H4 (cell line): Measurements from ENCODE around the gene MPND. TPM values are rescaled to one million over a fixed set of nuclear protein-coding genes. Genes with fewer than 3 reads are reported as not detected.

Experiments used
- DNase-seq: peaks from one replicate; pipeline ENCODE4 v3.0.0-alpha.2; 2015; ENCODE audit warnings: low spot score
- total RNA-seq: library from RNA; depleted of rRNA; stranded (reverse); fragments of >200 nt; shearing (Covaris generic); gene quantifications from 2 replicates; pipeline ENCODE4 v1.2.3, GENCODE V29; 2014

Gene MPND
- total RNA-seq, 1 experiment from 2014 or later = 2.9 TPM

GRCh38 chr19:4365791-4366665 lies 22.7 kb downstream of the MPND start:
- no peak for DNase-seq

- no peak for DNase-seq
Measured at GRCh38 chr19:4366666-4367335, 23.4 kb downstream of the MPND start.

DNA sequence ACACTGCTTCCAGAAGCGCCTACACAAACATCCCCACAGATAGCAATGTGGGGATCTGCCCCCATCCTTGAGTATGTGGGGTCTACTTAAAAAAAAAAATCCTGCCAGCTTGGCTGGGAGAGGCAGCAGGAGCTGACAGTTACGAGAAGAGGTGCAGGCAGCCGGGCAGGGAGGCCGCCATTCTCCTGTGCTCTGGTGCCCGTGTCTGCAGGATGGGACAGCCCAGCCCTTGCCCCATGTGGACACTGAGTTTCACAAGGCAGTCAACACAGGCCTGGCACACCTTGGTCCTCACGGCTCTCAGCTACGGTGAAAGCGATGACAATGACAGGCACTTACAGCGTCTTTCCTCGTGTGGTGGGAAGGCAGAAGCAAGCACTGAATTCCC lies 24.0 kb downstream of the MPND start:
- DNase-seq = no peak

DNA sequence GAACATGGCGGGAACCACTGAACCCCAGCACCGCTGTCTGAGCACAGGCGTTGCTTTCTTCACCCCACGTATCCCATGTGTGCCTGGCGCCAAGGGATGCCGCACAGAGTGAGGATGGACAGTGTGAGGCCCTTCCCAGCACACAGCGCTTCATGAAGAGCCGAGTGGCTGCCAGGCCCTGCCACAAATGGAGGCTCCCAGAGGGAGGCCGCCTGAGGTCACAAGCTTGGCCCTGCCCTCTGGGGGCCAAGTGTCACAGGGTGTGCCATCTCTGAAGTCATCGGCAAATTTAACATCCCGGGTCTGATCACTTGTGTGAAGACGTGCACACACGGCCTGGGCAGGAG lies 24.4 kb downstream of the MPND start:
- no peak for DNase-seq

DNA sequence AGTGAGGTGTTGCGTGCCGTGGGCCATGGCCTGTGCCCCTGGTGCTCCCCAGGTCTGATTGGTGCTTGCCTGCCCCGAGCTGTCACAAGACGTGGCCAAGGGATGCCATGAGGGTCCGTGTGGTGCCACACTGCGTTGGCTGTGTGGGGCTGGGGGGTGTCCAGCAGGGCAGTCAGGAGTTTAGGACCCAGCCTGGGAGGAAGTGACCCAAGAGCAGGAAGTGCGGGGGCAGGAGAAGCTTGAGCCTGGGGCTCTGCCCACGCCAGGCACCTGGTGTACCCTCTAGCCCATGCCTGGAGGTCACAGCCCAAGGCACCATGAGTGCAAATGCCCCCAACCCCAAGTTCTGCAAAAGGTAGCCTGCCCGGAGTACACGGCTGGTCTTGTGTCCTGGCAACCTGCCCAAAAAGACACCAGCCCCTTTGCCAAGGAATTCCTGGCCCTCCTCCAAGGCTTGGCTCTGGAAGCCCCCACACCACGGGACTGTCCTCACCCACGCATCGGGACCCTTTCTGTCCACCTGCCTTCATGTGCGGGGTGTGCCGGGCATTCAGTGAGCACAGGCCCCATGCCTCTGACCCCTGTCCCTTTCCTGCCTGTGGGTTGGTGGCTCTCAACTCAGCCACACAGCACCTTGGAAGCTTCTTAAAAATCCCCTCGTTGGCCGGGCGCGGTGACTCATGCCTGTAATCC lies 24.9 kb downstream of the MPND start:
- no peak for DNase-seq

- peak; percentile 82 for DNase-seq
Measured at GRCh38 chr19:4369109-4369887, 25.9 kb downstream of the MPND start.

DNA sequence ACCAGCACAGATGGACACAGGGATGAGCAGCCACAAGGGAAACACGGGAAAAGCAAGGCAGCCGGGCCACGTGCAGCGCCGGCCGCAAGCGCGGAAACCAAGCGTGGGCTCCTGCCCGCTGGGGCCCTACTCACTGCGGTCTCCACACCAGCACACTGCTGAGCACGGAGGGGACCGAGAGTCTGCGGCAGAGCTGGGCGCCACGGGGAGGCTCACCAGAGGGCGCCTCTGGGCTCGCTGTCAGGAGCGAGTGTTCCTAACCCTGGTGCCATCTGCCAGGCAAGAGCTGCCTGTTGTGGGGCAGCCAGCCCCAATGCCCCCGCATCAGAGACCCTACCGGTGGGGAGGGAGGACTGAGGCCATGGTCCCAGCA lies 26.5 kb downstream of the MPND start:
- DNase-seq = no peak

GRCh38 chr19:4370418-4371041 lies 27.2 kb downstream of the MPND start:
- no peak for DNase-seq

DNA sequence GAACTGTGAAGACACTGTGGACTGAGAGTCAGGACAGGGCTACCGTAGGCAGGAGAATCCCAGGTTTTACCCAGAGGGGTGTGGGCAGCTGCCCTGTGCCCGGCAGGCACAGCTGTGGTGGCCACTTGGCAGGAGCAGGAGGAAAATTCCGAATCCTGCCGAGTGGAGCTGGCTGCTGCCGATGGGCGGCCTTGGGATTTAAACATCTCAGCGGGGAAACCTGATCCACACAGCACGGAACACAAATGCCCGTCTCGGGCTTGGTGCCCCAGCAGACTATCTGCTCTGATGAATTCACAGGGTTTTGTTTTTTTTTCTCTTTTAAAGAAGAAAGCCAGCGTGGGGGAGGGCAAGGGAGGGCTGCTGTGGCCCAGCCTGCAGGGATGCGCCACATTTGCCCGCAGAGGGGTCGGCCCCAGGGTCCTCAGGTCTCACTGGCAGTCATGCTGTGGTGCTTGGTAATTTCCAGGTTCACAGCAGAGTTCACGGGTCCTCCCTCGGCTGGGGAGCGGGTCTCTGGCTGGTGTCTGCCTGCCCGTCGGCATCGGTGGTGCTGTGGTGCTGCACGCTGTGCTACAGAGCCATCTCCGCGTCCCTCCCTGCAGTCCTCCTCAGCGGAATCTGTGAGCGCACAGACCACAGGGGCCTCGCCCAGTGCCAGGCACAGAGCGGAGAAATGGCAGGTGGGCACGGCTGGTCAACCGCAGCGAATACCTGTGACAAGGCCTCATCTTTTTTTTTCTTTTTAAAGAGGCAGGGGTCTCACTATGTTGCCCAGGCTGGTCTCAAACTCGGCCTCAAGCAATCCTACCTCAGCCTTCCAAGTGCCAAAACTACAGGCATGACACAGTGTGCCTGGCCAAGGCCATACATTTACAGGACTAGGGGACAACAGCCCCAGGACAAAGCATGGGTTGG lies 28.1 kb downstream of the MPND start:
- no peak for DNase-seq

- no peak for DNase-seq
Measured at GRCh38 chr19:4372165-4373012, 29.0 kb downstream of the MPND start.

DNA sequence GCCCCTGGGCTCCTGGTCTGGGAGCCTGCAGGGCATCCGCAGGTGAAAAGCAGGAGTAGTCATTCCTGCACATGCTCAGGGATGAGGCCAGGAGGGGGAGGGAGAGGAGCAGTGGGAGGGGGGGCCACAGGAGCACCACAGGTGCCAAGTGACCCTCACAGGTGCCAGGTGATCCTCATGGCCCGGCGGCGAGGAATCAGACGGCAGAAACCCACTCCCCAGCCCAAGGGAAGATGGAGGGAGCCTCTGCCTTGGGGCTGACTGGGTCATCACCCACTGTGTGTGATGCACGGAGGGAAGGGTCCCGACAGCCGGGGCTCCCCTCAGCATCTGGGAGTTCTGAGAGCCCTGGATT lies 29.6 kb downstream of the MPND start:
- no peak for DNase-seq

DNA sequence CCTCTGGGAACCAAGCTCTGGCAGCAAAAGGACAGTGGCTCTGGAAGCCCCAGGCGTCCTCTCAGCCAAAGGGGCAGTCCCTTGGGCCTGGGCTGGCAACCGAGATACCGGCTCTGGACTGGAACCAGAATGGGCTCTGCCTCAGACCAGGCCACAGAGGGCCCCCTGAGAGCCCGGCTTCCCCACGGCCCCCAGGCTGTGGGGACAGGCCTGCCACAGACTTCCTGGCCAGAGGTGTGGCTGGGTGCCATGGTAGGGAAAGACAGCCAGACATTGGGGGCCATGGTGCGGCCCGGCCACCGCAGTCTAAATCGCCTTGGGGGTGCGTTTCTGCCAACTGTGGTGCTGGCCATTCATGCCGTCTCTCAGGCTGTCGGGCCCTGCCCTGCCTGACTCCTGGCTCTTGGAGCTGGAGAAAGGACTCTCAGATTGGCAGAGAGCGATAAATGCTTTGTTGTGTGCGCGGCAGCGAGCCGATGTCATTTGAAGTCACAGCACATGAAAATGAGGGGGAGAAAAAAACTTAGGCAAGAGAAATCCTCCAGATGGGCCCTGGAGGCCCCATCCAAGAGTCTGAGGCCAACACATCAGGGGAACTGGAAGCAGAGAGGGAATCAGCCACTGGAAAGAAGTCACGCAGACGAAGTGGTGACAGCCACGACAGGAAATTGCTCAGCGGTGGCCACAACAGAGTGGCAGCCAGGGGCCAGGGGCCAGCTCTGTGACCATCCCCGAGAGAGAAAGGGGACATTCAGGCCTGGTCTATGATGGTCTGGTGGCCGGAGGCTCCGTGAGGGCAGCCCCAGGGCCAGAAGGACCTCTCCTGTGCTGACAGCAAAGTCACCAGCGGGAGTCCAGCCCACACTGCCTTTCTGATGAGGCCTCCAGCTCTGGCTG lies 30.5 kb downstream of the MPND start:
- DNase-seq = peak; percentile 43

- DNase-seq = peak; percentile 80
Measured at GRCh38 chr19:4374498-4375163, 31.3 kb downstream of the MPND start.

DNA sequence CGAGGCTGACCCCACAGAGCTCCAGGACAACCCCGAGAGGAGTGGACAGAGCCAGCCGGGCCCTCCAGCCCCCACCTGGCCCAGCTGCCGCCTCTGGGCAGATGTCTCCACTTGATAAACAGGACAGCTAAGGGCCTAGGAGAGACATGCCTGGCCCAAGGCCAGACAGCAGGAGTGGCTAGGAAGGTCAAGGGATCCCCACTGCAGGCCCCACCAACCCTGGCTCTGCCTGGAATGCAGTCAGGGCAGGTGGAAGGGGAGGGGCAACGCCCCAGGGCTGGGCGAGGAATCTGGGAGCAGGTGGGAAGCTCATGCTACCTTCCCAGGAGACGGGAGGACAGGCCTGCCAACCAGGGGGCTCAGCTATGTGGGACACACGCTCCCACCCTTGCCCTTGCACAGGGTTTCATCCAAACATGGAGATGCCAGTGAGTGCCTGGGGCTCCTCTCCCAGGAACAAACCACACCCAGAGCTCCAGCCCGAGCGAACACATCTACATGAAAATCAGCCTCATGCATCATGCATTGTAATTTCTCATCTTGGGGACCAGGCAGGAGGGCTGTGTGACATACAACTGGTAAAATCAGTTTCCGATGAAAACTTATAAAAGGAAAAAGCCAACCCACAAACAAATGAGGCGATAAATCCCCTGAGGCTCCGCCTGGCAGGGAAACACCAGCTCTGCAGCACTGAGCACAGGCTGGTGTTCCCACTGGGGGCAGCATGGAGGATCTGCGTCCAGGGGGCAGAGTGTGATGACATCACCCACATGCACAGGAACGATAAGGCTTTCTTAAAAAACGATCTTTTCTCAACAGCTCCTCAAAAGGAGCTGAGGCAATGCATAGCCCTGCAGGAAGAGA lies 32.0 kb downstream of the MPND start:
- DNase-seq = peak; percentile 79

GRCh38 chr19:4376028-4376670 lies 32.8 kb downstream of the MPND start:
- no peak for DNase-seq

DNA sequence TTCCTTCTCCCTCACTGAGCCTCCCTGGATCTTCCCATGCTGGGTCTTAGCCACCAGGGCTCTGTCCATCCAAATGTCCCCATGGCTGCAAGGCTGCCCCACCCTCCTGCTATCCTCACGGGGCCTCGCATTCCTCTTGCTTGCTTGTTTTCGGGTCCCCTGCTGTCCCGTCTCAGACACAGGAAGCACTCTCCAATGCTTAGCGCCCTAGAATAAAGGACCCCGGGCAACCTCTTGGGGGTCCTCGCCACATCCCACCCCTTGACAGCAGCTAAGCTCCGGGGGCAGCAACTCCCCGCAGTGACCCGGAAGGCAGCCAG lies 33.3 kb downstream of the MPND start:
- DNase-seq = no peak
